D721Med (cell line): Measurements from ENCODE around the gene SMAP1.

ENCODE experiments used
- DNase-seq: peaks from one replicate; pipeline ENCODE4 v3.0.0; 2011; ENCODE audit warnings: low spot score; ENCODE audit not compliant: insufficient read length
- FAIRE-seq: peaks from 2 replicates; lab custom pipeline; 2011; peaks lifted over from hg19 to GRCh38; lab: Jason Lieb, UNC
- CTCF ChIP-seq: IDR thresholded peaks from 2 replicates; pipeline ENCODE4 v1.5.1; 2012; ENCODE audit warnings: mild to moderate bottlenecking, control low read depth; ENCODE audit not compliant: insufficient read depth; ENCODE audit errors: missing control alignments

SMAP1 gene

GRCh38 chr6:70884074-70884983 is 216.6 kb downstream of the SMAP1 start:
- DNase-seq (peak; percentile 51), FAIRE-seq (peak; percentile 56)
- peak; percentile 84 for TF ChIP-seq CTCF

- no peak for FAIRE-seq
- TF ChIP-seq CTCF: no peak
Measured at GRCh38 chr6:70886071-70886470, 218.4 kb downstream of the SMAP1 start.

GRCh38 chr6:70886661-70887060 is 219.0 kb downstream of the SMAP1 start:
- no peak for TF ChIP-seq CTCF
- FAIRE-seq: no peak
- no peak for DNase-seq

More at GRCh38 chr6:70886071-70886470, 218.4 kb downstream of the SMAP1 start:
- no peak for DNase-seq

- no peak for FAIRE-seq
- no peak for TF ChIP-seq CTCF
- no peak for DNase-seq
Measured at GRCh38 chr6:70889270-70889669, 221.6 kb downstream of the SMAP1 start.

- DNase-seq (no peak), FAIRE-seq (no peak)
- TF ChIP-seq CTCF: no peak
Measured at GRCh38 chr6:70894001-70894400, 226.3 kb downstream of the SMAP1 start.

GRCh38 chr6:70900047-70900446 is 232.4 kb downstream of the SMAP1 start:
- no peak for FAIRE-seq
- no peak for TF ChIP-seq CTCF
- DNase-seq: no peak

- FAIRE-seq: no peak
- peak; percentile 10 for TF ChIP-seq CTCF
- DNase-seq: no peak
Measured at GRCh38 chr6:70901324-70901723, 233.6 kb downstream of the SMAP1 start.
